ENCODE results near the gene KAZN.
A peak's percentile ranks its signal among the peaks of the same experiment; 100 is the strongest.

The KAZN gene

DNA sequence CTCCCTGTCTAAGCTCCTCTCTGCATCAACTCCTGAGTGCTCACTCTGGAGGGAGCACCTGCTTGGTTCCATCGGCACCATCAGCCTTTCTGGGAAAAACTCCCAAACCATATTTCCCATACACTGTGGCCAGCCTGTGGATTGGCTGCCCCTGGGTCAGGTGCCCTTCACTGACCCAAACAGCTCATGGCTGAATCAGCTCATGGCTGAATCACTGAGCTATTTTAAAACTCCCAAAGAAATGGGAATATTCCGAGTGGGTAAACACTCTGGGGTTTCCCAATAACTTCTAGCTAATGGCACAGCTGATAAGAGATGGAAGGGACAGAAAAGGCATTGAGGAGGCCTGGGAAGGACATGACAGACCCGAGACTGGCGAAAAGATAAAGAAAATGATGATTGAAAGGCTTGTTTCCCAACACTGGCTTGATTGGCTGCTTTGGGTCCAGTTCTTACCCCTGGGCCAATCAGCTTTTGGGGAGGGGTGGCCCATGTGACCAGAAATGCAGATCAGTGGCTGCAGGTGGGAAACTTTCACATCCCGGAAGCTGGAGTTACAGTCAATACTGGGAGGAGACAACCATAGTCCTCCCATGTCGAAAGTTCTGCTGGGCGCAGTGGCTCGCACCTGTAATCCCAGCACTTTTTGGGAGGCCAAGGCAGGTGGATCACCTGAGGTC, 37.3 kb upstream of the KAZN start:
- TF ChIP-seq, protein P1, sequence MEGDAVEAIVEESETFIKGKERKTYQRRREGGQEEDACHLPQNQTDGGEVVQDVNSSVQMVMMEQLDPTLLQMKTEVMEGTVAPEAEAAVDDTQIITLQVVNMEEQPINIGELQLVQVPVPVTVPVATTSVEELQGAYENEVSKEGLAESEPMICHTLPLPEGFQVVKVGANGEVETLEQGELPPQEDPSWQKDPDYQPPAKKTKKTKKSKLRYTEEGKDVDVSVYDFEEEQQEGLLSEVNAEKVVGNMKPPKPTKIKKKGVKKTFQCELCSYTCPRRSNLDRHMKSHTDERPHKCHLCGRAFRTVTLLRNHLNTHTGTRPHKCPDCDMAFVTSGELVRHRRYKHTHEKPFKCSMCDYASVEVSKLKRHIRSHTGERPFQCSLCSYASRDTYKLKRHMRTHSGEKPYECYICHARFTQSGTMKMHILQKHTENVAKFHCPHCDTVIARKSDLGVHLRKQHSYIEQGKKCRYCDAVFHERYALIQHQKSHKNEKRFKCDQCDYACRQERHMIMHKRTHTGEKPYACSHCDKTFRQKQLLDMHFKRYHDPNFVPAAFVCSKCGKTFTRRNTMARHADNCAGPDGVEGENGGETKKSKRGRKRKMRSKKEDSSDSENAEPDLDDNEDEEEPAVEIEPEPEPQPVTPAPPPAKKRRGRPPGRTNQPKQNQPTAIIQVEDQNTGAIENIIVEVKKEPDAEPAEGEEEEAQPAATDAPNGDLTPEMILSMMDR (IDR thresholded peaks at IDR 0.05; ENCODE audit: insufficient read depth, missing control alignments) = no peak
- DNase-seq (ENCODE audit: insufficient read length, low spot score) (no peak), FAIRE-seq (no peak)

DNA sequence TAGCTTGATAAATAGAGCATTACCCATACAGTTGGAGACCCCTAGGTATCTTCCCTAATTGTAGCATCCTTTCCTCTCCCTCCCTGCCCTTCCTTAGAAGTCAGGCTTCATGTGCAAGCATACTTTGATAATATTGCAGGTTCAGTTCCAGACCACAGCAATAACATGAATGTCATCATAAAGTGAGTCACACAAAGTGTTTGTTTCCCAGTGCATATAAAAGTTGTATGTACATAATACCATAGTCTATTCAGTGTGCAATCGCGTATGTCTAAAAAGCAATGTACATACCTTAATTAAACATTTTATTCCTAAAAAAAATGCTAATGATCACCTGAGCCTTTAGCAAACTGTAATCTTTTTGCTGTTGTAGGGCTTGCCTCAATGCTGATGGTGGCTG, 33.4 kb upstream of the KAZN start:
- FAIRE-seq (no peak), DNase-seq (ENCODE audit: insufficient read length, low spot score) (no peak)
- TF ChIP-seq, protein P1 (IDR thresholded peaks at IDR 0.05; ENCODE audit: insufficient read depth, missing control alignments) = no peak

DNA sequence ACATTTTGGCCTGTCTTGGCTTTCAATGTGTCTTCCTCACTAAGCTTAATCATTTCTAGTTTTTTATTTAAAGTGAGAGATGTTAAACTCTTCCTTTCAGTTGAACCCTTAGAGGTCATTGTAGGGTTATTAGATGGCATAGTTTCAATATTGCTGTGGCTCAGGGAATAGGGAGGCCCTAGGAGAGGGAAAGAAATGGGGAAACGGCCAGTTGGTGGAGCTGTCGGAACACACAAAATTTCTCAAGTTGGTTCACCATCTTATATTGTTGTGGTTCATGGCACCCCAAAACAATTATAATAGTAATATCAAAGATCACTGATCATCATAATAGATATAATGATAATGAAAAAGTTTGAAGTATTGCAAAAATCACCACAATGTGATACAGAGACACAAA, 31.4 kb upstream of the KAZN start:
- TF ChIP-seq, protein P1 (IDR thresholded peaks at IDR 0.05; ENCODE audit: insufficient read depth, missing control alignments) = peak; percentile 33
- FAIRE-seq = no peak
- no peak for DNase-seq (ENCODE audit: insufficient read length, low spot score)

DNA sequence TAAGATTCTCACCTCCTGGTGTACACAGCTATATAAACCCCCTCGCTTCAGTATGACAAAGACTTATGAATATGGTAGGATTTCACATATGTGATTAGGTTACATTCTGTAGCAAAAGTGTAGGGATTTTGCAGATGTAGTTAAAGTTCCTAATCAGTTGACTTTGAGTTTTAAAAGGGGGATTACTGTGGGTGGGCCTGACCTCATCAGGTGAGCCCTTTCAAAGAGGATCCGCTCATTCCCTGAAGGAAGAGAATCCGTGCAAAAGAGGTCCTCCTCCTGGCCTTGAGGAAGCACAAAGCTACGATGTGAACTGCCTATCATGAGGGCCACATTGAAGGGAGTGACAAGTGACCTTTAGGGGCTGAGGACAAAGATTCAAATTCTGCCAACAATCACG, 30.6 kb upstream of the KAZN start:
- FAIRE-seq = no peak
- DNase-seq (ENCODE audit: insufficient read length, low spot score) = no peak
- TF ChIP-seq, protein P1 (IDR thresholded peaks at IDR 0.05; ENCODE audit: insufficient read depth, missing control alignments) = no peak

DNA sequence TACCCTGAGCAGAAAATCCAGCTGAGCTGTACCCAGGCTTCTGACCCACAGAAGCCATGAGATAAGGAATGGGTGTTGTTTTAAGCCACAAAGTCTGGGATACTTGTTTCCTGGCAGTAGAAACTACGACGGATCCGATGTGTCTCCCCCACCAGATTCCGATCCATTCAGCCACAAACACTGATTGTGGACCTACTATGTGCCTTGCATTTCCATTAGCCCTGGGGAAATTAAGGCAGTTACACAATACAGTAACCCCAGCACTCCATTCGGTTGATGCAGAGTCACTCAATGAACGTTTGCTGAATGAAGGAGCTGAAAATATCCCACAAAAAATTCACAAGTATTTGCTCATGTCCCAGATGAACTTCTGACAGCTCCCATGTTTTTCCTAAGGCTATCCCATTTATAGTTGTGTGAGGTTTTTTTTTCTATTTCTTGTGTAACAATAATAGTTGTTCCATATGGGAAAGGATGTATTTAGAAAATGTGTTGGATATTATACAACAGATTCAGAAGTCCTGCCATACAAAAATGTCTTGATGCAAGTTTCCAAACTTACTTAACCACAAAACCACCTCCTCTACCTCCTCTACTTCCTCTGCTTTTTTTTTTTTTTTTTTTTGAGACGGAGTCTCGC, 29.6 kb upstream of the KAZN start:
- FAIRE-seq = no peak
- no peak for DNase-seq (ENCODE audit: insufficient read length, low spot score)
- TF ChIP-seq, protein P1 (IDR thresholded peaks at IDR 0.05; ENCODE audit: insufficient read depth, missing control alignments) = no peak

DNA sequence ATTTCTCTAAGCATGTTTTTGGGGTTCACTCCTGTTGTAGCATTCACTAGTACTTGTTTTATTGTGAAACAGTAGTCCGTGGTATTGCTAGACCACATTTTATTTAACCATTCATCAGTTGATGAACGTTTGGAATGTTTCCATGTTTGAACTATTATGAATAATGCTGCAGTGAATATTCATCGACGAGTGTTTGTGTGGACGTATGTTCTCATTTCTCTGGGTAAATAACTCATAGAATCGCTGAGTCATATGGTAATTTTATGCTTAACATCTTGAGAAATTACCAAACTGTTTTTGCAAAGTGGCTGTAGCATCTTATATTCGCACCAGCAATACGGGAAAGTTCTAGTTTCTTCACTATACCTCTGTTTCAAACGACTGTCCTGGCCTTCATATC, 28.0 kb upstream of the KAZN start:
- DNase-seq (ENCODE audit: insufficient read length, low spot score) (no peak), FAIRE-seq (no peak)
- TF ChIP-seq, protein P1 (IDR thresholded peaks at IDR 0.05; ENCODE audit: insufficient read depth, missing control alignments) = no peak
